Right lobe of liver (tissue), 6 donors: ENCODE results near the gene GAB4. TPM values are rescaled to one million over a fixed set of nuclear protein-coding genes. Genes with fewer than 3 reads are reported as not detected.

Source experiments
- ATAC-seq, 4 donors: fragments of 200-7000 bp; cut with Tn5 transposase; one replicate each; pipeline ENCODE4 v1.9.1; 2020; ENCODE audit warnings: mild to moderate bottlenecking in 4 of 4, moderate library complexity in 4 of 4
- DNase-seq, 3 donors: peaks; one replicate each; pipeline ENCODE4 v3.0.0-alpha.2; 2020
- H3K27ac ChIP-seq, 3 donors: fragments of 200-600 bp; one replicate each; pipeline ENCODE4 v1.8.0; 2022
- H3K27me3 ChIP-seq, 2 donors: fragments of 200-600 bp; one replicate each; pipeline ENCODE4 v1.8.0; 2022
- H3K36me3 ChIP-seq, 4 donors: fragments of 200-600 bp; sonication (generic) in 1 of 4; one replicate each; pipeline versions ENCODE4 v1.5.1 to v1.8.0; 2017 to 2022; ENCODE audit warnings: control low read depth in 1 of 4
- H3K4me1 ChIP-seq, 4 donors: fragments of 200-600 bp; sonication (generic) in 1 of 4; one replicate each; pipeline versions ENCODE4 v1.5.1 to v1.8.0; 2017 to 2022; ENCODE audit warnings: control low read depth in 1 of 4
- H3K4me3 ChIP-seq, 3 donors: fragments of 200-600 bp; one replicate each; pipeline ENCODE4 v1.8.0; 2022
- H3K9me3 ChIP-seq, 4 donors: fragments of 200-600 bp; sonication (generic) in 1 of 4; one replicate each; pipeline versions ENCODE4 v1.5.1 to v1.8.0; 2017 to 2022; ENCODE audit warnings: control low read depth in 1 of 4
- CTCF ChIP-seq, 4 donors: fragments of 200-600 bp in 3 of 4; fragments of 450-650 bp in 1 of 4; IDR thresholded peaks; one replicate each; pipeline versions ENCODE4 v1.5.1 to v1.8.0; 2016 to 2022; ENCODE audit warnings: antibody characterized with exemption in 4 of 4, mild to moderate bottlenecking in 2 of 4
- POLR2A ChIP-seq: fragments of 450-650 bp; IDR thresholded peaks from one replicate; pipeline ENCODE4 v1.6.1; 2017; ENCODE audit warnings: antibody characterized with exemption, mild to moderate bottlenecking
- WGBS: methylation state at CpG from one replicate; pipeline ENCODE4 v1.1.6; 2018; ENCODE audit warnings: low coverage, low lambda C conversion rate; ENCODE audit not compliant: insufficient coverage; ENCODE audit errors: missing lambda C conversion rate; 5-methylcytosine and 5-hydroxymethylcytosine counted together
- intact Hi-C, 2 donors: fragments of 100-400 bp; cut with DNase I; formaldehyde crosslinking; loops; one replicate each; pipeline versions ENCODE4 v1.11.2 to v1.14.1; 2022
- total RNA-seq, 6 experiments: library from RNA; depleted of rRNA in 2 of 6; stranded (reverse); fragments of >200 nt in 2 of 6; fragmentation: NEBNext Ultra II Directional in 3 of 6; extraction: Animal tissue kit (Norgen Biotek cat#: 25700) in 3 of 6; gene quantifications; one replicate each; pipeline versions ENCODE4 v1.1.0 to v1.2.4, GENCODE V29; 2016 to 2023
- donor health status: DM: no; HTN: yes; CAD: no.
- donor health status: DM: no; HTN: no; CAD: no.
- donor health status: DM: no; HTN: no; CAD: no.
- donor health status: DM: no; HTN: yes; CAD: no.
- donor health status: DM: no; HTN: yes; CAD: no.

Gene GAB4
- total RNA-seq, 6 experiments from 2014 or later = not detected

GRCh38 chr22:16975155-16975885, 32.7 kb downstream of the GAB4 start:
- no peak for DNase-seq
- H3K4me1 ChIP-seq = no peaks in the 10 kb centered on the region
- 48% methylated on average over 2 of the region's 10 CpGs for WGBS

GRCh38 chr22:16974298-16975084, 33.5 kb downstream of the GAB4 start:
- H3K4me3 ChIP-seq = no peak overlapping the region
- intact Hi-C loops = no loop called here

More at GRCh38 chr22:16975155-16975885, 32.7 kb downstream of the GAB4 start:
- no peaks in the 10 kb centered on the region for H3K27me3 ChIP-seq
- no peak overlapping the region for H3K27ac ChIP-seq
- intact Hi-C loops = no loop called here
- no peaks in the 10 kb centered on the region for H3K36me3 ChIP-seq
- no peak for TF ChIP-seq POLR2A
- TF ChIP-seq CTCF (IDR thresholded peaks at IDR 0.05) = no peak
- no peak for ATAC-seq
- no peaks in the 10 kb centered on the region for H3K9me3 ChIP-seq
- no peak overlapping the region for H3K4me3 ChIP-seq

GRCh38 chr22:16973591-16974297, 34.3 kb downstream of the GAB4 start:
- WGBS = 40% methylated on average over 2 of the region's 2 CpGs
- Histone ChIP-seq H3K27ac (no peak overlapping the region), H3K4me3 (no peak overlapping the region), H3K9me3 (no peaks in the 10 kb centered on the region), H3K27me3 (no peaks in the 10 kb centered on the region), H3K4me1 (no peaks in the 10 kb centered on the region), H3K36me3 (no peaks in the 10 kb centered on the region)
- no peak for DNase-seq
- no peak for ATAC-seq
- intact Hi-C loops = no loop called here
- no peak for TF ChIP-seq POLR2A
- no peak for TF ChIP-seq CTCF (IDR thresholded peaks at IDR 0.05)

More at GRCh38 chr22:16974298-16975084, 33.5 kb downstream of the GAB4 start:
- H3K36me3 ChIP-seq = no peaks in the 10 kb centered on the region
- TF ChIP-seq POLR2A = no peak
- TF ChIP-seq CTCF (IDR thresholded peaks at IDR 0.05) = no peak
- H3K4me1 ChIP-seq = no peaks in the 10 kb centered on the region
- H3K9me3 ChIP-seq = no peaks in the 10 kb centered on the region
- WGBS = 47% methylated on average over 4 of the region's 11 CpGs
- DNase-seq = peak in 1 of 3 donors; percentile 24
- ATAC-seq = no peak
- H3K27ac ChIP-seq = no peak overlapping the region
- no peaks in the 10 kb centered on the region for H3K27me3 ChIP-seq

GRCh38 chr22:16972311-16972710, 35.7 kb downstream of the GAB4 start:
- TF ChIP-seq POLR2A (no peak), CTCF (IDR thresholded peaks at IDR 0.05) (no peak)
- Histone ChIP-seq H3K36me3 (no peaks in the 10 kb centered on the region), H3K27me3 (no peaks in the 10 kb centered on the region), H3K9me3 (no peaks in the 10 kb centered on the region), H3K27ac (no peak overlapping the region), H3K4me3 (no peak overlapping the region), H3K4me1 (no peaks in the 10 kb centered on the region)
- intact Hi-C loops = no loop called here
- DNase-seq (no peak), ATAC-seq (no peak)
- 71% methylated on average over 1 of the region's 4 CpGs for WGBS
